ENCODE measurements around the gene ZNF784.

ZNF784 gene

DNA sequence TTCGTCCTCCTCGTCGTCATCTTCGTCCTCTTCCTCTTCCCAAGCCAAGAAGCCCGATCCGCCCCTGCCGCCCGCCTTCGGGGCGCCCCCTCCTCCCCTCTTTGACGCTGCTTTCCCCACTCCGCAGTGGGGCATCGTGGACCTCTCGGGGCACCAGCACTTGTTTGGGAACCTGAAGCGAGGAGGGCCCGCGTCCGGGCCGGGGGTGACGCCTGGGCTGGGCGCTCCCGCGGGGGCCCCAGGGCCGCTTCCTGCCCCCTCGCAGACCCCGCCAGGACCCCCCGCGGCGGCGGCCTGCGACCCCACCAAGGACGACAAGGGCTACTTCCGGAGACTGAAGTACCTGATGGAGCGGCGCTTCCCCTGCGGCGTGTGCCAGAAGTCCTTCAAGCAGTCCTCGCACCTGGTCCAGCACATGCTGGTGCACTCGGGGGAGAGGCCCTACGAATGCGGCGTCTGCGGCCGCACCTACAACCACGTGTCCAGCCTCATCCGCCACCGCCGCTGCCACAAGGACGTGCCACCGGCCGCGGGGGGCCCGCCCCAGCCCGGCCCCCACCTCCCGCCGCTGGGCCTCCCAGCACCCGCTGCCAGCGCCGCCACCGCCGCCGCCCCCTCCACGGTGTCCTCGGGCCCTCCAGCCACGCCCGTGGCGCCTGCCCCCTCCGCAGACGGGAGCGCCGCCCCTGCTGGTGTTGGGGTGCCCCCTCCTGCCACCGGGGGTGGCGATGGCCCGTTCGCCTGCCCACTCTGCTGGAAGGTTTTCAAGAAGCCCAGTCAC lies 10.2 kb downstream of the ZNF784 start:
- ChIA-PET POLR2A (no interaction called here), CTCF (no interaction called here)
- no peak overlapping the region for H3K27ac ChIP-seq (ENCODE audit: extremely low read depth, low read depth, low read length)

DNA sequence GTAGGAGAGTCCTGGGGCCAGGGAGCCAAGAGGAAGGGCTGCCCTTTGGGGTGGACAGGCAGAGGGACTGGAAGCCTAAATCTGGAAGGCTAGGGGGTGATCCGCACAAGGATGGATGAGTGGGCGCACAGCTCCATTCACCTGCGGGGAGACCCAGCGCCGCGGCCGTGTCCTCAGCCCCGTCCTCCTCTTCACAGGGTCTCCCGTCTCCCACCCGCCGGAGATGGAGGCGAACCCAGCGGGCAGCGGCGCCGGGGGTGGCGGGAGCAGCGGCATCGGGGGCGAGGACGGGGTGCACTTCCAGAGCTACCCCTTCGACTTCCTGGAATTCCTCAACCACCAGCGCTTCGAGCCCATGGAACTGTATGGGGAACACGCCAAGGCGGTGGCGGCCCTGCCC lies 11.0 kb downstream of the ZNF784 start:
- ChIA-PET POLR2A (interaction anchor here (0.8 kb wide), 1 partner anchor 15 kb away, joined by 3 read pairs; no protein-coding TSS in a partner anchor), CTCF (no interaction called here)
- no peaks in the 10 kb centered on the region for H3K4me1 ChIP-seq (ENCODE audit: control insufficient read depth, insufficient read depth, low read length)
- H3K4me3 ChIP-seq (ENCODE audit: low read depth, low read length) = no peak overlapping the region
- peaks cover 11 to 47% of the 10 kb centered on the region in 2 experiments; a peak in 2 of 3 replicates for H3K36me3 ChIP-seq (ENCODE audit: control insufficient read depth in 2 of 2, insufficient read depth in 1 of 2, low read length in 2 of 2)
- no peaks in the 10 kb centered on the region for H3K9me3 ChIP-seq (ENCODE audit: control insufficient read depth, insufficient read depth, low read depth, low read length)
- no peak overlapping the region for H3K27ac ChIP-seq (ENCODE audit: extremely low read depth, low read depth, low read length)
- no peak for TF ChIP-seq GLI4 (tag by site-specific recombination; IDR thresholded peaks at IDR 0.05)
- TF ChIP-seq KLF7 (tag by site-specific recombination; IDR thresholded peaks at IDR 0.05; ENCODE audit: borderline replicate concordance) = no peak

More for the DNA sequence above, 10.2 kb downstream of the ZNF784 start:
- Histone ChIP-seq H3K9me3 (ENCODE audit: control insufficient read depth, insufficient read depth, low read depth, low read length) (no peaks in the 10 kb centered on the region), H3K4me1 (ENCODE audit: control insufficient read depth, insufficient read depth, low read length) (no peaks in the 10 kb centered on the region), H3K4me3 (ENCODE audit: low read depth, low read length) (no peak overlapping the region), H3K36me3 (ENCODE audit: control insufficient read depth in 2 of 2, insufficient read depth in 1 of 2, low read length in 2 of 2) (peaks cover 10 to 41% of the 10 kb centered on the region in 2 experiments; a peak in 2 of 3 replicates)
- TF ChIP-seq ZNF302 (tag by site-specific recombination; IDR thresholded peaks at IDR 0.05; ENCODE audit: low read depth) = no peak
- TF ChIP-seq, protein P1, sequence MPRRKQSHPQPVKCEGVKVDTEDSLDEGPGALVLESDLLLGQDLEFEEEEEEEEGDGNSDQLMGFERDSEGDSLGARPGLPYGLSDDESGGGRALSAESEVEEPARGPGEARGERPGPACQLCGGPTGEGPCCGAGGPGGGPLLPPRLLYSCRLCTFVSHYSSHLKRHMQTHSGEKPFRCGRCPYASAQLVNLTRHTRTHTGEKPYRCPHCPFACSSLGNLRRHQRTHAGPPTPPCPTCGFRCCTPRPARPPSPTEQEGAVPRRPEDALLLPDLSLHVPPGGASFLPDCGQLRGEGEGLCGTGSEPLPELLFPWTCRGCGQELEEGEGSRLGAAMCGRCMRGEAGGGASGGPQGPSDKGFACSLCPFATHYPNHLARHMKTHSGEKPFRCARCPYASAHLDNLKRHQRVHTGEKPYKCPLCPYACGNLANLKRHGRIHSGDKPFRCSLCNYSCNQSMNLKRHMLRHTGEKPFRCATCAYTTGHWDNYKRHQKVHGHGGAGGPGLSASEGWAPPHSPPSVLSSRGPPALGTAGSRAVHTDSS (tag by site-specific recombination; IDR thresholded peaks at IDR 0.05) = peak; percentile 83
- TF ChIP-seq ZNF510 (tag by site-specific recombination; IDR thresholded peaks at IDR 0.05; ENCODE audit: insufficient replicate concordance) = no peak
- TF ChIP-seq ZNF211 (tag by site-specific recombination; IDR thresholded peaks at IDR 0.05; ENCODE audit: low read depth) = no peak
- TF ChIP-seq ZNF416 (tag by site-specific recombination; IDR thresholded peaks at IDR 0.05) = no peak

DNA sequence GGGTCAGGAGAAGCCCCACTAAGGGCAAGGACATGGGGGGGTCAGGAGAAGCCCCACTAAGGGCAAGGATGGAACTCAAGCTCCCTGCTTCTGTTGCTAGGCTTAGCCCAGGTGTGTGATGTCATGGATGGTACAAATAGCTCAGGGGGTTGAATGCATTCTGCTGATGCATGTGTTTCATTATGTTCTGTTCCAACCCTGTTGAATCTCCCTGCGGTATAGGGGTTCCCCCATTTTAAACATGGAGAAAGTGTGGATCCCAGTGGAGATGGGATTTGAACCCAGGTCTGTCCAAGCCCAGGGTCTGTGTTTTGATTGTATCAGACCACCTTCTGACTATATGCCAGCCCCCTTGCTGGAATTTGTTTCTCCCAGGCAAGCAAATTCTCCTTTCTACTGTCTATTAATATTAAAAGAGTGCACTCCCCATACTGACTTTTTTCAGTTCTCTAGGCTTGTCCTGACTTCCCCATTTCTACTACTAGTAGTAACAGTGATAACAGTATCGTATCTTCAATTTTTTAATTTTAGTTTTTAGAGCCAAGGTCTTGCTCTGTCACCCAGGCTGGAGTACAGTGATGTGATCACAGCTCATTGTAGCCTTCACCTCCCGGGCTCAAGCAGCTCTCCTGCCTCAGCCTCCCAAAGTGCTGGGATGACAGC lies 12.3 kb downstream of the ZNF784 start:
- POLR2A ChIA-PET = interaction anchor here (0.6 kb wide), 1 partner anchor 86 kb away, joined by 7 read pairs; no protein-coding TSS in a partner anchor
- no peak for TF ChIP-seq ZNF747 (tag by site-specific recombination; IDR thresholded peaks at IDR 0.05)
- TF ChIP-seq ZNF169 (tag by site-specific recombination; IDR thresholded peaks at IDR 0.05) = no peak
- H3K4me3 ChIP-seq (ENCODE audit: low read depth, low read length) = no peak overlapping the region
- CTCF ChIA-PET = interaction anchor here (0.7 to 1.1 kb wide), 5 partner anchors 13 to 108 kb away, joined by 3 to 6 read pairs (median 3); partner anchors contain the start of gene ZNF784
- peaks cover 14 to 47% of the 10 kb centered on the region in 2 experiments; a peak in 2 of 3 replicates for H3K36me3 ChIP-seq (ENCODE audit: control insufficient read depth in 2 of 2, insufficient read depth in 1 of 2, low read length in 2 of 2)
- no peak overlapping the region for H3K27ac ChIP-seq (ENCODE audit: extremely low read depth, low read depth, low read length)
- H3K9me3 ChIP-seq (ENCODE audit: control insufficient read depth, insufficient read depth, low read depth, low read length) = no peaks in the 10 kb centered on the region
- no peaks in the 10 kb centered on the region for H3K4me1 ChIP-seq (ENCODE audit: control insufficient read depth, insufficient read depth, low read length)

- TF ChIP-seq ZBTB10 (tag by site-specific recombination; IDR thresholded peaks at IDR 0.05) (0 out of 2 replicates have a peak, but pooled peaks have one; percentile 18), ZNF707 (tag by site-specific recombination; IDR thresholded peaks at IDR 0.05) (no peak)
- ChIA-PET CTCF (interaction anchor here (0.6 to 1.8 kb wide), 6 partner anchors 20 to 959 kb away, joined by 3 to 8 read pairs (median 4); no protein-coding TSS in a partner anchor), POLR2A (interaction anchor here (0.6 kb wide), 1 partner anchor 13 kb away, joined by 4 read pairs; the partner anchor contains the start of gene ZNF784)
- Histone ChIP-seq H3K27ac (ENCODE audit: extremely low read depth, low read depth, low read length) (no peak overlapping the region), H3K36me3 (ENCODE audit: control insufficient read depth in 2 of 2, insufficient read depth in 1 of 2, low read length in 2 of 2) (peaks cover 17 to 48% of the 10 kb centered on the region in 2 experiments; a peak in 2 of 3 replicates), H3K9me3 (ENCODE audit: control insufficient read depth, insufficient read depth, low read depth, low read length) (no peaks in the 10 kb centered on the region), H3K4me3 (ENCODE audit: low read depth, low read length) (no peak overlapping the region), H3K4me1 (ENCODE audit: control insufficient read depth, insufficient read depth, low read length) (peaks cover 4% of the 10 kb centered on the region; the same call in 1 of the 2 replicates)
Observed at GRCh38 chr19:55611300-55611982, 12.9 kb downstream of the ZNF784 start.
